ENCODE results near the gene PHEX.

PHEX gene

GRCh38 chrX:22073928-22074327 lies 41.8 kb downstream of the PHEX start:
- Histone ChIP-seq H3K9me3 (ENCODE audit: insufficient read depth, low read length, severe bottlenecking) (no peaks in the 10 kb centered on the region), H3K4me3 (ENCODE audit: low read depth in 1 of 2, low read length in 2 of 2) (no peak overlapping the region), H3K79me2 (ENCODE audit: insufficient read depth, low read length) (no peaks in the 10 kb centered on the region), H2AFZ (ENCODE audit: low read depth, low read length) (no peak overlapping the region), H4K20me1 (ENCODE audit: insufficient read depth, low read length) (no peaks in the 10 kb centered on the region), H3K4me1 (ENCODE audit: insufficient read depth, low read length) (no peaks in the 10 kb centered on the region), H3K27me3 (ENCODE audit: insufficient read depth, low read length, poor library complexity) (no peaks in the 10 kb centered on the region), H3K4me2 (ENCODE audit: insufficient read depth, low read length) (no peak overlapping the region), H3K36me3 (ENCODE audit: insufficient read depth, low read length) (no peaks in the 10 kb centered on the region), H3K9ac (ENCODE audit: low read depth, low read length) (no peak overlapping the region), H3K27ac (ENCODE audit: low read length) (no peak overlapping the region)
- DNase-seq (no peak), ATAC-seq (ENCODE audit: insufficient read depth, low read depth) (no peak)
- TF ChIP-seq EZH2 (IDR thresholded peaks at IDR 0.05; ENCODE audit: borderline replicate concordance, low read depth, low read length, severe bottlenecking) (no peak), CTCF (IDR thresholded peaks at IDR 0.05; ENCODE audit: borderline replicate concordance, extremely low read depth, low read length, poor library complexity, severe bottlenecking) (no peak)

GRCh38 chrX:22078117-22078516 lies 46.0 kb downstream of the PHEX start:
- H2AFZ ChIP-seq (ENCODE audit: low read depth, low read length), result no peak overlapping the region
- TF ChIP-seq CTCF (IDR thresholded peaks at IDR 0.05; ENCODE audit: borderline replicate concordance, extremely low read depth, low read length, poor library complexity, severe bottlenecking), result no peak
- no peak for TF ChIP-seq EZH2 (IDR thresholded peaks at IDR 0.05; ENCODE audit: borderline replicate concordance, low read depth, low read length, severe bottlenecking)
- DNase-seq, result no peak

GRCh38 chrX:22081475-22082092 lies 49.5 kb downstream of the PHEX start:
- Histone ChIP-seq H3K9me3 (ENCODE audit: insufficient read depth, low read length, severe bottlenecking) (no peaks in the 10 kb centered on the region), H3K27me3 (ENCODE audit: insufficient read depth, low read length, poor library complexity) (no peaks in the 10 kb centered on the region), H4K20me1 (ENCODE audit: insufficient read depth, low read length) (no peaks in the 10 kb centered on the region), H3K4me3 (ENCODE audit: low read depth in 1 of 2, low read length in 2 of 2) (no peak overlapping the region), H3K27ac (ENCODE audit: low read length) (no peak overlapping the region), H3K9ac (ENCODE audit: low read depth, low read length) (no peak overlapping the region), H3K4me2 (ENCODE audit: insufficient read depth, low read length) (no peak overlapping the region), H3K79me2 (ENCODE audit: insufficient read depth, low read length) (no peaks in the 10 kb centered on the region), H3K4me1 (ENCODE audit: insufficient read depth, low read length) (no peaks in the 10 kb centered on the region), H3K36me3 (ENCODE audit: insufficient read depth, low read length) (no peaks in the 10 kb centered on the region), H2AFZ (ENCODE audit: low read depth, low read length) (no peak overlapping the region)
- ATAC-seq (ENCODE audit: insufficient read depth, low read depth) (0 out of 3 replicates have a peak, but pooled peaks have one; percentile 54), DNase-seq (peak; percentile 11)
- TF ChIP-seq EZH2 (IDR thresholded peaks at IDR 0.05; ENCODE audit: borderline replicate concordance, low read depth, low read length, severe bottlenecking), result no peak
- peak; percentile 43 for TF ChIP-seq CTCF (IDR thresholded peaks at IDR 0.05; ENCODE audit: borderline replicate concordance, extremely low read depth, low read length, poor library complexity, severe bottlenecking)

More at GRCh38 chrX:22078117-22078516, 46.0 kb downstream of the PHEX start:
- no peaks in the 10 kb centered on the region for H3K9me3 ChIP-seq (ENCODE audit: insufficient read depth, low read length, severe bottlenecking)
- no peaks in the 10 kb centered on the region for H3K27me3 ChIP-seq (ENCODE audit: insufficient read depth, low read length, poor library complexity)
- no peaks in the 10 kb centered on the region for H3K79me2 ChIP-seq (ENCODE audit: insufficient read depth, low read length)
- no peak overlapping the region for H3K4me3 ChIP-seq (ENCODE audit: low read depth in 1 of 2, low read length in 2 of 2)
- H4K20me1 ChIP-seq (ENCODE audit: insufficient read depth, low read length), result no peaks in the 10 kb centered on the region
- H3K4me1 ChIP-seq (ENCODE audit: insufficient read depth, low read length), result no peaks in the 10 kb centered on the region
- H3K4me2 ChIP-seq (ENCODE audit: insufficient read depth, low read length), result no peak overlapping the region
- no peak for ATAC-seq (ENCODE audit: insufficient read depth, low read depth)
- H3K9ac ChIP-seq (ENCODE audit: low read depth, low read length), result no peak overlapping the region
- H3K36me3 ChIP-seq (ENCODE audit: insufficient read depth, low read length), result no peaks in the 10 kb centered on the region
- H3K27ac ChIP-seq (ENCODE audit: low read length), result no peak overlapping the region
